Type B pancreatic cell (in vitro differentiated cells): ENCODE results near the gene SMARCE1. TPM values are rescaled to one million over a fixed set of nuclear protein-coding genes. Genes with fewer than 3 reads are reported as not detected.

ENCODE experiments used
- DNase-seq: peaks from one replicate; pipeline ENCODE4 v3.0.0; 2021; ENCODE audit warnings: mixed read lengths; ENCODE audit not compliant: unreplicated experiment; ENCODE audit errors: extremely low spot score
- H3K27ac Mint-ChIP-seq: 2 replicates; pipeline ENCODE4 v1.8.0; 2021; ENCODE audit warnings: mild to moderate bottlenecking, mixed read lengths
- H3K27me3 Mint-ChIP-seq: 2 replicates; pipeline ENCODE4 v1.8.0; 2021; ENCODE audit warnings: mixed read lengths
- H3K36me3 Mint-ChIP-seq: 2 replicates; pipeline ENCODE4 v1.8.0; 2021; ENCODE audit warnings: mixed read lengths
- H3K4me1 Mint-ChIP-seq: one replicate; pipeline ENCODE4 v1.8.0; 2021; ENCODE audit warnings: mixed read lengths; ENCODE audit not compliant: unreplicated experiment
- H3K4me3 Mint-ChIP-seq: 2 replicates; pipeline ENCODE4 v1.8.0; 2021; ENCODE audit warnings: mild to moderate bottlenecking, mixed read lengths
- H3K9me3 Mint-ChIP-seq: 2 replicates; pipeline ENCODE4 v1.8.0; 2021; ENCODE audit warnings: mixed read lengths
- CTCF ChIP-seq: fragments of 200-600 bp; sonication (generic); conservative IDR thresholded peaks from 2 replicates; pipeline ENCODE4 v1.5.0; 2021; ENCODE audit warnings: antibody characterized with exemption, mild to moderate bottlenecking
- total RNA-seq: library from RNA; stranded (reverse); gene quantifications from 2 replicates; pipeline ENCODE4 v1.2.1, GENCODE V29; 2021; ENCODE audit warnings: low replicate concordance

The SMARCE1 gene
- total RNA-seq, 1 donor from 2014 or later = 171 TPM

GRCh38 chr17:40645943-40646342, 1.7 kb downstream of the SMARCE1 start:
- H3K27ac Mint-ChIP-seq = peak overlapping the region; percentile 46
- no peaks in the 10 kb centered on the region for H3K27me3 Mint-ChIP-seq
- no peak for TF ChIP-seq CTCF
- H3K4me3 Mint-ChIP-seq = peak overlapping the region; percentile 96
- DNase-seq = no peak
- H3K36me3 Mint-ChIP-seq = peaks cover 35% of the 10 kb centered on the region
- H3K4me1 Mint-ChIP-seq = peaks cover 27% of the 10 kb centered on the region
- H3K9me3 Mint-ChIP-seq = no peaks in the 10 kb centered on the region

DNA sequence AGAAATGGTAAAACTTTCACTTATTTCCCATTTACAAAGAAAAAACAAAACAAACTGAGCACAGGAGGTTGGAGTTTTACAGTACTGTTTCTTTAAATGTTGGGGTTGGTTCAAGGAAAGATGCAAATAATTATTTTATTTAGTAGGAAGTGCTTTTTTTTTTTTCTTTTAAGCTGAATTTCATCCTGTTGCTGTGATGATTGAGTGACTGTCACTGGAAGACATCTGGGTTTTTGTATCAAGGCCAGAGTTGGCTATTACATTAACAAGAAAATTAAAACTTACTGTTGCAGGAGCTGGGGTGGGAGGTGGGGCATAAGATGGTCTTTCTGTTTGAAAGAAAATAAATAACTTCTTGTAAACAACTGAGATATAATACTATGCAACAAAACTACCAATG, 2.3 kb downstream of the SMARCE1 start:
- Mint-ChIP-seq H3K36me3 (peaks cover 41% of the 10 kb centered on the region), H3K4me3 (peak overlapping the region; percentile 73), H3K9me3 (no peaks in the 10 kb centered on the region), H3K4me1 (peaks cover 27% of the 10 kb centered on the region), H3K27ac (peak overlapping the region; percentile 40), H3K27me3 (no peaks in the 10 kb centered on the region)
- TF ChIP-seq CTCF = no peak
- DNase-seq = no peak

DNA sequence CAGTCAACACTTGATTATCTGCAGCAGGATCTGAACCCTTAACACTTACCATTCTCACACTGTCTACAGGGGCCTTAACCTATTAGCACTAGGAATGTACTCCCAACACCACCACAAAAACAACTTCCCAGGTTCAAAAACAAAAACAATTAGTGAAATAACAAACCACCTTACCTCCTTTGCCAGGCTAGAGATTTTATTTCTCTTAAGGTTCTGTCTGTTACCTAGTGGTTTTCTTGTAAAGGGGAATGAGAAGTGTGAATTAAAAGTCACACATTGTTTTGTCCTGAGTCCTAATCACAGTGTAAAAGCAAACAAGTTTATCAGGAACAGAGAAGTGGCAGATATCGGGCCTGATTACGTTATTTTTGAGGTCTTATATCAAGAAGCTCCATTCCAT, 9.7 kb downstream of the SMARCE1 start:
- no peak for TF ChIP-seq CTCF
- no peak for DNase-seq
- Mint-ChIP-seq H3K27me3 (no peaks in the 10 kb centered on the region), H3K4me1 (no peaks in the 10 kb centered on the region), H3K9me3 (no peaks in the 10 kb centered on the region), H3K36me3 (peaks cover 36% of the 10 kb centered on the region), H3K27ac (no peak overlapping the region), H3K4me3 (no peak overlapping the region)

GRCh38 chr17:40633871-40634270, 13.7 kb downstream of the SMARCE1 start:
- H3K27me3 Mint-ChIP-seq = no peaks in the 10 kb centered on the region
- no peaks in the 10 kb centered on the region for H3K9me3 Mint-ChIP-seq
- H3K27ac Mint-ChIP-seq = no peak overlapping the region
- no peak for TF ChIP-seq CTCF
- no peaks in the 10 kb centered on the region for H3K4me1 Mint-ChIP-seq
- peaks cover 39% of the 10 kb centered on the region for H3K36me3 Mint-ChIP-seq
- no peak for DNase-seq
- H3K4me3 Mint-ChIP-seq = no peak overlapping the region

DNA sequence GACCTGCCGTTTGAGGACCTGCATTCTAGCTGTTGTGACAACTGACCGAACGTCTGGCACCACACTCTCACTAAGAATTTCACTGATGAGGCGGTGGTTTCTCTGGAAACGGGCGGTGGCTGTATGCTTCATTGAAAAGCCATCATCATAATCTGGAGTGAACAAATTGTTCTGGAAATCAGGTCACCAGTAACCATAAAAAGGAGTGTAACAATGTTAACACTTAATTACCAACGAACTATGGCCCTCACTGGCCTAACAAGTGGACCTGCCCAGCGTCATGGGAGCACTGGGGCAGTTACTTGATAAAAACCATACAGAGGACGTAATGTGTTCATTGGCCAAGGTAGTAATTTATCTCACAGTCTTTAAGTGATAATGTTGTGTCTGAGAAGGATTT, 15.4 kb downstream of the SMARCE1 start:
- Mint-ChIP-seq H3K4me3 (no peak overlapping the region), H3K4me1 (peaks cover under 1% of the 10 kb centered on the region), H3K27ac (no peak overlapping the region), H3K27me3 (no peaks in the 10 kb centered on the region), H3K9me3 (no peaks in the 10 kb centered on the region), H3K36me3 (peaks cover 45% of the 10 kb centered on the region)
- no peak for TF ChIP-seq CTCF
- DNase-seq = no peak

GRCh38 chr17:40629842-40630241, 17.8 kb downstream of the SMARCE1 start:
- DNase-seq = no peak
- H3K27ac Mint-ChIP-seq = no peak overlapping the region
- H3K27me3 Mint-ChIP-seq = no peaks in the 10 kb centered on the region
- H3K9me3 Mint-ChIP-seq = no peaks in the 10 kb centered on the region
- no peak overlapping the region for H3K4me3 Mint-ChIP-seq
- H3K36me3 Mint-ChIP-seq = peaks cover 47% of the 10 kb centered on the region
- H3K4me1 Mint-ChIP-seq = peaks cover 6% of the 10 kb centered on the region
- TF ChIP-seq CTCF = no peak
